GM12874 (cell line): Measurements from ENCODE around the gene WDR5.

Source experiments
- CTCF ChIP-seq: IDR thresholded peaks from 2 replicates; pipeline ENCODE4 v1.5.1; 2011; ENCODE audit warnings: low read depth, mild to moderate bottlenecking, control low read depth, low read length, moderate library complexity; ENCODE audit not compliant: insufficient read depth

Gene WDR5

GRCh38 chr9:134149380-134149779, 13.5 kb downstream of the WDR5 start:
- no peak for TF ChIP-seq CTCF

GRCh38 chr9:134150557-134151214, 14.8 kb downstream of the WDR5 start:
- TF ChIP-seq CTCF, result no peak

GRCh38 chr9:134152022-134152448, 16.2 kb downstream of the WDR5 start:
- TF ChIP-seq CTCF, result no peak

GRCh38 chr9:134152488-134152887, 16.6 kb downstream of the WDR5 start:
- TF ChIP-seq CTCF, result no peak

- no peak for TF ChIP-seq CTCF
These were observed 17.6 kb downstream of the WDR5 start for GRCh38 chr9:134153450-134153849.

GRCh38 chr9:134154262-134154701, 18.4 kb downstream of the WDR5 start:
- TF ChIP-seq CTCF, result no peak

GRCh38 chr9:134155812-134156377, 20.0 kb downstream of the WDR5 start:
- no peak for TF ChIP-seq CTCF
